Neural progenitor cell (in vitro differentiated cells): Measurements from ENCODE around the gene MTMR10. TPM values are rescaled to one million over a fixed set of nuclear protein-coding genes. Genes with fewer than 3 reads are reported as not detected.

Source experiments
- DNase-seq: peaks from one replicate; pipeline ENCODE4 v3.0.0-alpha.2; 2016; ENCODE audit warnings: low spot score
- H2AFZ ChIP-seq: fragments of 200-600 bp; sonication (generic); replicated peaks from 2 replicates; pipeline ENCODE4 v1.6.1; 2016; ENCODE audit warnings: antibody characterized with exemption
- H3F3A ChIP-seq: fragments of 200-600 bp; sonication (generic); 2 replicates; pipeline ENCODE4 v1.6.1; 2016; ENCODE audit warnings: antibody characterized with exemption, low read depth
- H3K27ac ChIP-seq: fragments of 200-600 bp; sonication (generic); 2 replicates; pipeline ENCODE4 v1.5.1; 2016; ENCODE audit warnings: mild to moderate bottlenecking
- H3K27me3 ChIP-seq: fragments of 200-600 bp; sonication (generic); 2 replicates; pipeline ENCODE4 v1.6.1; 2016; ENCODE audit warnings: mild to moderate bottlenecking, moderate library complexity
- H3K36me3 ChIP-seq: fragments of 200-600 bp; sonication (generic); 2 replicates; pipeline ENCODE4 v1.5.1; 2016
- H3K4me1 ChIP-seq: fragments of 200-600 bp; sonication (generic); 2 replicates; pipeline ENCODE4 v1.6.1; 2016; ENCODE audit warnings: mixed run types
- H3K4me2 ChIP-seq: fragments of 200-600 bp; sonication (generic); 2 replicates; pipeline ENCODE4 v1.6.1; 2016
- H3K4me3 ChIP-seq: fragments of 200-600 bp; sonication (generic); 2 replicates; pipeline ENCODE4 v1.5.1; 2016
- H3K79me2 ChIP-seq: fragments of 200-600 bp; sonication (generic); 2 replicates; pipeline ENCODE4 v1.6.1; 2016; ENCODE audit warnings: low read depth
- H3K9ac ChIP-seq: fragments of 200-600 bp; sonication (generic); 2 replicates; pipeline ENCODE4 v1.6.1; 2016
- H3K9me3 ChIP-seq: fragments of 200-600 bp; sonication (generic); 2 replicates; pipeline ENCODE4 v1.5.1; 2016; ENCODE audit warnings: low read depth
- H4K20me1 ChIP-seq: fragments of 200-600 bp; sonication (generic); 2 replicates; pipeline ENCODE4 v1.6.1; 2016; ENCODE audit warnings: low read depth
- H3K27ac Mint-ChIP-seq: 3 replicates; pipeline ENCODE4 v1.8.0; 2021; ENCODE audit warnings: mixed read lengths
- H3K27me3 Mint-ChIP-seq: 2 replicates; pipeline ENCODE4 v1.8.0; 2022; ENCODE audit warnings: low read depth, mild to moderate bottlenecking, inconsistent platforms, moderate library complexity, mixed read lengths; ENCODE audit not compliant: insufficient read depth
- H3K36me3 Mint-ChIP-seq: 3 replicates; pipeline ENCODE4 v1.8.0; 2021; ENCODE audit warnings: mixed read lengths
- H3K4me1 Mint-ChIP-seq: 3 replicates; pipeline ENCODE4 v1.8.0; 2021; ENCODE audit warnings: mixed read lengths
- H3K4me3 Mint-ChIP-seq: 3 replicates; pipeline ENCODE4 v1.8.0; 2021; ENCODE audit warnings: mild to moderate bottlenecking, moderate library complexity, mixed read lengths
- H3K9me3 Mint-ChIP-seq: 3 replicates; pipeline ENCODE4 v1.8.0; 2020; ENCODE audit warnings: mixed read lengths
- EZH2 ChIP-seq: fragments of 200-600 bp; sonication (generic); IDR thresholded peaks from 2 replicates; pipeline ENCODE4 v1.6.1; 2017; ENCODE audit warnings: antibody characterized with exemption, mild to moderate bottlenecking, moderate library complexity
- EZH2phosphoT487 ChIP-seq: fragments of 200-600 bp; sonication (generic); IDR thresholded peaks from 2 replicates; pipeline ENCODE4 v1.6.1; 2017; ENCODE audit warnings: antibody characterized with exemption
- total RNA-seq: library from RNA; depleted of rRNA; stranded (reverse); fragments of >200 nt; gene quantifications from 2 replicates; pipeline ENCODE4 v1.2.3, GENCODE V29; 2015; ENCODE audit warnings: low replicate concordance
- TF ChIP-seq, protein P1 (sequence below): fragments of 200-600 bp; sonication (generic); IDR thresholded peaks from 2 replicates; pipeline ENCODE4 v1.5.1; 2017; ENCODE audit warnings: antibody characterized with exemption, mild to moderate bottlenecking

MTMR10 gene
- total RNA-seq, 1 donor from 2014 or later = 18.7 TPM

GRCh38 chr15:31019986-31020385 is 28.6 kb upstream of the MTMR10 start:
- no peaks in the 10 kb centered on the region for H3K36me3 Mint-ChIP-seq
- Histone ChIP-seq H3K36me3 (no peaks in the 10 kb centered on the region), H2AFZ (no peak overlapping the region), H3K27ac (no peak overlapping the region), H3K9ac (no peak overlapping the region), H3K27me3 (no peaks in the 10 kb centered on the region), H3K79me2 (no peaks in the 10 kb centered on the region), H3K9me3 (no peaks in the 10 kb centered on the region), H3K4me1 (peaks cover 6% of the 10 kb centered on the region), H3F3A (no peaks in the 10 kb centered on the region), H3K4me3 (no peak overlapping the region), H4K20me1 (no peaks in the 10 kb centered on the region), H3K4me2 (no peak overlapping the region)
- H3K4me3 Mint-ChIP-seq = no peak overlapping the region
- TF ChIP-seq EZH2 = no peak
- no peak for TF ChIP-seq EZH2phosphoT487
- TF ChIP-seq, protein P1, sequence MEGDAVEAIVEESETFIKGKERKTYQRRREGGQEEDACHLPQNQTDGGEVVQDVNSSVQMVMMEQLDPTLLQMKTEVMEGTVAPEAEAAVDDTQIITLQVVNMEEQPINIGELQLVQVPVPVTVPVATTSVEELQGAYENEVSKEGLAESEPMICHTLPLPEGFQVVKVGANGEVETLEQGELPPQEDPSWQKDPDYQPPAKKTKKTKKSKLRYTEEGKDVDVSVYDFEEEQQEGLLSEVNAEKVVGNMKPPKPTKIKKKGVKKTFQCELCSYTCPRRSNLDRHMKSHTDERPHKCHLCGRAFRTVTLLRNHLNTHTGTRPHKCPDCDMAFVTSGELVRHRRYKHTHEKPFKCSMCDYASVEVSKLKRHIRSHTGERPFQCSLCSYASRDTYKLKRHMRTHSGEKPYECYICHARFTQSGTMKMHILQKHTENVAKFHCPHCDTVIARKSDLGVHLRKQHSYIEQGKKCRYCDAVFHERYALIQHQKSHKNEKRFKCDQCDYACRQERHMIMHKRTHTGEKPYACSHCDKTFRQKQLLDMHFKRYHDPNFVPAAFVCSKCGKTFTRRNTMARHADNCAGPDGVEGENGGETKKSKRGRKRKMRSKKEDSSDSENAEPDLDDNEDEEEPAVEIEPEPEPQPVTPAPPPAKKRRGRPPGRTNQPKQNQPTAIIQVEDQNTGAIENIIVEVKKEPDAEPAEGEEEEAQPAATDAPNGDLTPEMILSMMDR = no peak
- peaks cover 2% of the 10 kb centered on the region for H3K27me3 Mint-ChIP-seq
- DNase-seq = no peak
- H3K4me1 Mint-ChIP-seq = peaks cover 5% of the 10 kb centered on the region
- H3K9me3 Mint-ChIP-seq = peaks cover 2% of the 10 kb centered on the region
- H3K27ac Mint-ChIP-seq = no peak overlapping the region

DNA sequence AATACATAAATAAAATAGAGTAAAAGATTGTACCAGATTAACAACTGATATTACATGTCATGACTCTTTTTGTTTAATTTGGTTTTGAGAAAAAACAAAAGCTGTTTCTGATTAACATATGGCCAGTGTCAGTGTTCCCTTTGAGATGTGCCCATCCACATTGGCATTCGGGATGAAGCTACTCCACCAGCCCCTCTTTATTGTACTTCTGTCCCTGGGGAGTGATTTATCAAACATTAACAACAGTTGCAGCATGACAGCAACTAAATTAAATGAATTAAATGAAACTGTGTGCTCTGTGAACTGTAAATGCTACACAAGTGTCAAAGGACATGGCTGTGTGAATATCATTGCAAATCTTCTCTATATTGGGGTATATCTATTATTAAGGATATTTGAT is 25.9 kb upstream of the MTMR10 start:
- Histone ChIP-seq H3K9me3 (peaks cover 5% of the 10 kb centered on the region), H3K27me3 (no peaks in the 10 kb centered on the region), H3F3A (no peaks in the 10 kb centered on the region), H3K9ac (no peak overlapping the region), H2AFZ (no peak overlapping the region), H3K79me2 (no peaks in the 10 kb centered on the region), H4K20me1 (no peaks in the 10 kb centered on the region), H3K4me3 (no peak overlapping the region), H3K4me2 (no peak overlapping the region), H3K27ac (no peak overlapping the region), H3K4me1 (no peaks in the 10 kb centered on the region), H3K36me3 (no peaks in the 10 kb centered on the region)
- H3K4me3 Mint-ChIP-seq = no peak overlapping the region
- no peaks in the 10 kb centered on the region for H3K4me1 Mint-ChIP-seq
- DNase-seq = no peak
- no peaks in the 10 kb centered on the region for H3K27me3 Mint-ChIP-seq
- no peak for TF ChIP-seq EZH2phosphoT487
- no peak for TF ChIP-seq EZH2
- TF ChIP-seq, protein P1 = no peak
- no peaks in the 10 kb centered on the region for H3K36me3 Mint-ChIP-seq
- no peak overlapping the region for H3K27ac Mint-ChIP-seq
- peaks cover 17% of the 10 kb centered on the region for H3K9me3 Mint-ChIP-seq

GRCh38 chr15:31016446-31016915 is 25.1 kb upstream of the MTMR10 start:
- Mint-ChIP-seq H3K27ac (no peak overlapping the region), H3K27me3 (no peaks in the 10 kb centered on the region), H3K9me3 (peaks cover 22% of the 10 kb centered on the region), H3K4me3 (no peak overlapping the region), H3K36me3 (no peaks in the 10 kb centered on the region), H3K4me1 (no peaks in the 10 kb centered on the region)
- no peaks in the 10 kb centered on the region for H3F3A ChIP-seq
- no peak overlapping the region for H3K27ac ChIP-seq
- H3K9me3 ChIP-seq = peaks cover 9% of the 10 kb centered on the region
- no peaks in the 10 kb centered on the region for H3K79me2 ChIP-seq
- no peaks in the 10 kb centered on the region for H3K4me1 ChIP-seq
- DNase-seq = no peak
- no peaks in the 10 kb centered on the region for H4K20me1 ChIP-seq
- no peak overlapping the region for H3K9ac ChIP-seq
- H3K4me3 ChIP-seq = no peak overlapping the region
- H3K4me2 ChIP-seq = no peak overlapping the region
- H3K27me3 ChIP-seq = no peaks in the 10 kb centered on the region
- H2AFZ ChIP-seq = no peak overlapping the region
- TF ChIP-seq EZH2phosphoT487 (no peak), EZH2 (no peak)
- TF ChIP-seq, protein P1 = no peak
- no peaks in the 10 kb centered on the region for H3K36me3 ChIP-seq
